DMS114 treated with DMSO at 0.1 percent for 48 hours (cell line): ENCODE results near the gene SLC45A1.
A peak's percentile ranks its signal among the peaks of the same experiment; 100 is the strongest.

ENCODE experiments used
- DNase-seq: peaks from one replicate; lab custom pipeline; 2025; ENCODE audit not compliant: unreplicated experiment; lab: John Stamatoyannopoulos, UW

SLC45A1 gene

DNA sequence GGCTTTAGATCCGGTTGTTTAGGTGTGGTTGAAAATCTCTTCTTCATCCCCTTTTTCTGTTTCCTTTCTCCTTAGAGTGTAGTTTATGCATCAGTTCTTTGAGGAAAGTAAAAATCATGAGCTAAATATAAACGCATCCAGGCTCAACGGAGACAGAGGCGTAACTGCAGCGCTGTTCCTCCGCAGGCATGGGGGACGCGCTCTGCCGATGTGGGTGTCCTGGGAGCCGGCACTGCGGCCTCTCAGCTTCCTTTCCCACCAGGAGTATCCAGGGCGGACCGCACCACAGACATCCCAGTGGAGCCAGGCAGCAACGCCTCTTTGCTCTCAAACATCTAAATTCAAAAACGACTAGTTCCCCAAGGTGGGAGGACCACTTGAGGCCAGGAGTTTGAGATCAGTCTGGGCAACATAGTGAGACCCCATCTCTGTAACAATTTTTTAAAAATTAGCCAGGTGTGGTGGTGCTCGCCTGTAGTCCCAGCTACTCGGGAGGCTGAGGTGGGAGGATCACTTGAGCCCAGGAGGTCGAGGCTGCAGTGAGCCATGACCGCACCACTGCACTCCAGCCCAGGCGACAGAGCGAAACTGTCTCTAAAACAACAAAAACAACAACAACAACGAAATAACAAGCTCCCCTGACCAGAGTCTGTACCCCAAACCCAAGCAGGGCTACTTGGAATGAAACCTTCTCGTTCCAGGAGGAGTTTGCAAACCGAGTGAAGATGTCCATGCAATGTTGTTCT lies 16.4 kb downstream of the SLC45A1 start:
- no peak for DNase-seq

DNA sequence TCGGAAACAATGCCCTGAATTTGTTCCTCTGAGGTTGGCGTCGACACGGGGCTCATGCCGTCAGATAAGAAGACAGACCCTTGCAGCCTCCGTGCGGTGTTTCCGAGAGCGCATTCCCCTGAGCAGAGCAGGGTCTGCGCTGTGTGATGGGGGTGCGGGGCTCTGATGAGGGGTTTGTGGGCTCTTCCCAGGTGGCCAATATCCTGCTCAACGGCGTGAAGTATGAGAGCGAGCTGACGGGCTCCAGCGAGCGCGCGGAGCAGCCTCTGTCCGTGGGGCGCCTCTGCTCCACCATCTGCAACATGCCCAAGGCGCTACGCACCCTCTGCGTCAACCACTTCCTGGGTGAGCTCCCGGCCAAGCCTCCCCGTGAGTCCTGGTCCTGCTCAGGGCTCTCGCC lies 17.3 kb downstream of the SLC45A1 start:
- no peak for DNase-seq

DNA sequence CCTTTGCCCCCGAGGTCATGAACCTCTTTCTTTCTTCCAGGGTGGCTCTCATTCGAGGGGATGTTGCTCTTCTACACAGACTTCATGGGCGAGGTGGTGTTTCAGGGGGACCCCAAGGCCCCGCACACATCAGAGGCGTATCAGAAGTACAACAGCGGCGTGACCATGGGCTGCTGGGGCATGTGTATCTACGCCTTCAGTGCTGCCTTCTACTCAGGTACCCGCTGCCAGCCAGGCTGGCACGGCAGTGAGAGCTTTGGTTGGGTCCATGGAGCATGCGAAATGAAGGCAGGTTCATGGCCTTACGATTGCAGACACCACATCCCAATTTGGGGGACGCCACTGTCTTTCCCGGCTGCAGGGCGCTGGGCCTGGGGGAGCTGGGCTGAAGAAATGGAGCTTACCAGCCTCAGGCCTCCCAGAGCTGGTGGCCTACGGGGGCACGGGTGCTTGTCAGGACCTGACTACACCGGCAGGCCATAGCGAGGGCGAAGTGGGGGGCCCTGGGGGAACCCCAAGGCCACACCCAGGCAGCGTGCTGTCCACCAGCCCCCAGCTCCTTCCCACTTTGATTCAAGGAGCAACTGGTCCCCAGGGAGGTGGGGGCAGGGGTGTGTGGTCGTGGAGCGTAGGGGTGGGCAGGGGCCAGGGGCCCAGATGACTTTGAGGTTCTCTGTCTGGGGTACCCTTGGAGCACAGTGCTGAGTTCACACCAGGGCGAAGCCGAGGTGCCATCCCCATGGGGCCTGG lies 20.0 kb downstream of the SLC45A1 start:
- no peak for DNase-seq

DNA sequence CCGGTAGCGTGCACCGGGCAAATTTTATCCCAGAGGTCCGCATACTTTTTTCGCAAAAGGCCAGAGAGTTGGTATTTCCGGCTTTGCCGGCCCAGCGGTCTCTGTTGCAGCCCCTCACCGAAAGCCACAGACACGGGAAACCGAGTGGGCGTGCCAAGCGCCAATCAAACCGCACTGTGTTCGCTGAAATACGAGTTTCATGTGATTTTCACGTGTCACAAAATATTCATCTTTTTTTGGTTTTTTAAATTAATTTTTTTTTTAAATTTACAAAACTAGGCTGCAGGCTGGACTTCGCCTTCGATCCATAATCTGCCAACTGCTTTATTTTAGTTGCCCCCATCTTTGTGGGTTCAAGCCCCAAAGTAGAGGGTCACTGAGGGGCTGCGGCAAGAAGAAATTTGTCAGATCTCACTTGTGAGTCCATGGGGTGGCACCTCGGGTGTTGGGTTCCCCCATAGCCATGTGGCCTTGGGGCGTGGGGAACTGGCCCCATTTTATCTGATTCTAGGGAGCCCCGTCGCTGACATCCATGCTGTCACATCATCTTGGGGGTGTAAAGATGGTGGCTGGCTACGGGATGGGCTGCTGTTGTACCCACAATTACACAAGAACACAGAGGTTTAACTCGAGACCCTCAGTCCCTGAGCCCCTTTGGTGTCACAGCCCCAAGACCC lies 20.8 kb downstream of the SLC45A1 start:
- DNase-seq = no peak

DNA sequence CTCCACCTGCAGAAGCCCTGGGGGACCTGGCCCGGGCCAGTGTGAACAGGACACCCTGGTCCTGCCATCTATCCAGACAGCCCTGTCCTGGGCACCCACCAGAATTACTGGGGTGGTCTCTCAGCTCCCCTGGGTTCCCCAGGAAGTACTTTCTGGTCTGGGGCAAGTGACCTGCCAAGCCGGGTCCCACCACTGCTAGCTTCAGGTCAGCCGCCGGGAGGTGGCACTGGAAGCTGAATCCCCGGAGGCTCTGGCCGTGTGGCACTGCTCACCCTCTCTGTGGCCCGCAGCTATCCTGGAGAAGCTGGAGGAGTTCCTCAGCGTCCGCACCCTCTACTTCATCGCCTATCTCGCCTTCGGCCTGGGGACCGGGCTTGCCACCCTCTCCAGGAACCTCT lies 21.3 kb downstream of the SLC45A1 start:
- DNase-seq = no peak

DNA sequence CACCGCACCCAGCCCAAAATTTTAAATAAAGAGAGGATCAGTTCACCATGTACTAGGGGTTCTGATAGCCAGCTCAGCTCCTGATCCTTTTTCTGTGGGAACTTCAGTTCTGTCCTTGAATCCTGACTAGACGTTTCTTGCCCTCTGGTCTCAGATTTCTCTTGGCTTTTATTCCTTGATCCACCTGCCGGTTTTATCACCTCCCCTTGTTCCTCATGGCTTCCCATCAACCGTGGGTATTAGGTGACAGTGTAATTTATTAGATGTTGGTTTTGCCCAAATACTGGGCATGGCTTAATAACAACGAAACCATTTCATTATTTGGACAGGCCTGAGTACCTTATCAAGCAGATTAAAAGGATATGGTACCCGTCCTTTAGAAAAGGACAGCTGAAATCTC lies 22.5 kb downstream of the SLC45A1 start:
- no peak for DNase-seq

DNA sequence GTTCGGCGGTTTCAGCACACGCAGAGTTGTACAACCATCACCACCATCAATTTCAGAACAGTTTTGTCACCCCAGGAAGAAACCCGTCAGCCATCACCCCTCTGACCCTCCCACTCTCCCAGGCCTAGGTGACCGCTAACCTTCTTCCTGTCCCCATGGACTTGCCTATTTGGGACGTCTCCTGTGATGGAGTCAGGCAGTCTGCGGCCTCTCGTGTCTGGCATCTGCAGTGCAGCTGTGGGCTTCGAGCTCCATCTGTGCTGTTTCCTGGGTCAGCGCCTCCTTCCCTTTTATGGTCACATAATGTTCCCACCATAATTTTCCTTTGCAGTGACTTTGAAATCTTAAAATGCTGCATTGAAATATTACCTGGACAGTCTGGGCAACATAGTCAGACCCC lies 24.4 kb downstream of the SLC45A1 start:
- DNase-seq = no peak

DNA sequence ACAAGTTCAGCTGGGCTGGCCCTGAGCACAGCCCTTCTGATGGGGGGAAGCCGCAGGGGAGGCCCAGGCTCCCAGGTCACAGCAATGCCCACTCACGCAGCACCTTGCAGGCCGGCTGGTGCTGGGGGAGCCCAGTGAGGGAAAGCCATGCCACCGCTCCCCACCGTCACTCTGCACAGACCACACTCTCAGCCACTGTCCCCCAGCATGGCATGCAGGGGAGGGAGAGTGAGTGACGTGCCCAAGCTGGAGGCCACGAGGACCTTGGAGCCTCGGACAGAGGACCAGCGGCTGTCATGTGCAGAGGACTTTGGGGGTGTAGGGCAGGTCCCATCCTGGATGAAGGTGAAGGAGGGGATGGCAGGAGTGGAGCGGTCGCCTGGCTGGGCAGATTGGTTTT lies 25.1 kb downstream of the SLC45A1 start:
- DNase-seq = no peak

DNA sequence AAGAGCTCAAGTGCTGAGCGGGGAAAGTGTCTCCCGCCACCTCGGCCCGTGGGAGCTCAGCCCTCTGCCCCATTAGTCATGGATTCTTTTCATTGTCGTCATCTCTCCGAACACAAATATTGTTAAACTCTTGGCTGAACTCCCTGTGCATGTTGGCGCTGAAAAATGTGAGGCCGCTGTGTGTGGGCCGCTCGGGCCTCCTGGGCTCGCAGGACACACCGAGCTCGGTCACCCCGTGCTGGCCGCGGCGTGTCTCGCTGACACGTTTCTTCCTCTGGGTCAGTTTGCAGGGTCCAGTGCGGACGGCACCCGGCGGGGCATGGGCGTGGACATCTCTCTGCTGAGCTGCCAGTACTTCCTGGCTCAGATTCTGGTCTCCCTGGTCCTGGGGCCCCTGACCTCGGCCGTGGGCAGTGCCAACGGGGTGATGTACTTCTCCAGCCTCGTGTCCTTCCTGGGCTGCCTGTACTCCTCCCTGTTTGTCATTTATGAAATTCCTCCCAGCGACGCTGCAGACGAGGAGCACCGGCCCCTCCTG lies 25.6 kb downstream of the SLC45A1 start:
- DNase-seq = no peak

DNA sequence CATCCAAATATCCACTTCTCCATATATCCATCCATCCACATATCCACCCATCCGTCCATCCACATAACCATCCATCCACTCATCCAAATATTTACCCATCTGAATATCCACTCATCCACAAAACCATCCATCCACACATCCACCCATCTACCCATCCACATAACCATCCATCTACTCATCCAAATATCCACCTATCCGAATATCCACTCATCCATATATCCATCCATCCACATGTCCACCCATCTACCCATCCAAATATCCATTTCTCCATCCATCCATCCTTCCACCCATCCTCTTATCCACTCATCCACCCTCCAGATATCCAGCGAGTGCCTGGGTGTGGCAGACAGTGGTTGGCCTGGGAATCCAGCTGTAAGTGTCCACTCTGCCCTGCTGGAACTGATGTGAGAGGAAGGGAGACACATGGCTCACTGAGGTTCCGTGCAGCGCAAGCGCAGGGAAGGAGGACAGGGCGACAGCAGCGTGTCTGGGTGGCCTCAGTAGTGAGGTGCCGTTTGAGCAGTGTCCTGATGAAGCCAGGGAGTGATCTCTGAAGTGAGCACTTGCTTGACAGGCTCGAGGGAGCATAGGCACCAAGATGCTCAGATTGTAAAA lies 27.1 kb downstream of the SLC45A1 start:
- no peak for DNase-seq

DNA sequence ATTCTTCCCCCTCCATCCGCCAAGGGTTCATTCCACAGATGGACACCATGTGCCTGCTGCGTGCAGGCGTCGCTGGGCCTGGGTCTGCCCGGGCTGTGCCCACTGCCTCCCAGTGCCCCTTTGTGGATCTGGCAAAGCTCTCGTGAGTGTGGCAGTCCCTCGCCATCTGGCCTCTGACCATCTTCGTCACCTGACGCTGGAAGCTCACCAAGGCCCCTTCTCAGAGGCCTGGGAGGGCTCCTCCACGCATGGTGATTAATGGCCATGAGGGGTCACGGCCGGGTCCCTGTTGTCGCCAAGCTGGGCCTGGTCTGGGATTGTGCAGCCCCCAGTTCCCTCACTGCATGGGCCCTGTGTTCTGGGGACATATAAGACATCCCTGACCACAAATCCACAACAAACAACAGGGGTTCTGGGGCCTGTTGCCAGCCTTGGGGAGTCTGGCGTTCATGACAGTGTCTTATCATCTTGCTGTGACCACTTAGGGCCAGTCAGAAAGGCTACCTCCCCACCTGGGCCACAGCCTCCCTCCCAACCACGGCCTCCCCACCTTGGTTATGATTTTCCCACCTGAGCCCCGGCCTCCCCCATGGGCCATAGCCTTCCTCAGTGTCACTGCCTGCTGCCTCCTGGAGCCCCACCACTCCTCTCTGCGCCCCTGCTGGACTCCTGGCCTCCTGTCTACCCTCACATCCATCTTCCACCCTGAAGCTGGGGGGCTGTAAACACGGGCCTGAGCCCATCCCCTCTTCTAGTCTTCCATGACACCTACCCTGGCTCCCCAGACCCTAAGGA lies 27.9 kb downstream of the SLC45A1 start:
- DNase-seq = no peak

DNA sequence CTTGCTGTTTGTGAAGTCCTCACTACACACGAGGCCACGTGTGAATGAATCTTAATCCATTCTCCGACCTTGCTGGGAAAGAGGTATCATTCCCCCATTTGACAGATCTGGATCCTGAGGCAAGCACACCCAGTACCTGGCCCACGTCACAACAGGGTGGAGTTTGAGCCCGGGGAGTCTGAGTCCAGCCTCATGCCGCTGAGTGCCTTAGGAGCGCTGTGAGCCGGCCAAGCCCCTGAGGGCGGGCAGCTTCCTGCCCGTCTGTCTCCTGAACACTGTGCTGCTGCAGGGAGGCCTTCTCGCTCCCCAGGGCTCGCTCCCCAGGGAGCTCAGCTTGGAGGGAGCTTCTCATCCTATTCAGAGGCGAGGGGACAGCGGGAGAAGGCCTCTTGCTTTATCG lies 29.7 kb downstream of the SLC45A1 start:
- DNase-seq = no peak

DNA sequence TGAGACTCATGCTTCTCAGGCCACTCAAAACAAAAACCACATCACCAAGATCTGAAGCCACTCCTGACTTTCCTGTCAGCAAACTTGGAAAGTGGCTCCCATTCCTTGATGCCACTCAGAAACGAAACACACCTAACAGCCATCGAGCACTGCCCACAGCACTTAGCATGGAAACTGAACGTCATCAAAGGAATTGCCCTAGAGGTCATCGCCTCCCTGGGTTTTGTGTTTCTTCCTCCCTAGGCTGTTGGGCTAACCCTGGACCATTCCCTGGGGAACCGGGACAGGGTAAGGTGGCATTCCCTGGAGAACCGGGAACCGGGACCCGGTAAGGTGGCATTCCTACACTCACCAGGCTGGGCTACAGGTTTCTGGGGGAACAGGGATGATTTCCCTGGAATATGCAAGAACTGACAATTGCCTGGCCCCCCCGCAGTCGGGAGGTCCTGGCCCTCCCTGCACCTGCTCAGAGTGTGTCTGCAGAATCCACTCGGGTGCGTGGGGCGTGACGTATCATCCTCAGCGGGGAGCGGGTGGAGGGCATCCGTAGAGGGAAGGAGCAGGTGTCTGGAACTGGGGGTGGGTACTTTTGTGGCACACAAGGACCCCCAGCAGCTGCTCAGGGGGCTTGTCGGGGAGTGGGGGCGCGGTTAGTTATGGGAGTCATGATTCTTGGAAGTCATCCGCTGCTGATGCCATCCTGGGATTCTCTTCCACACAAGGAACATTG lies 30.3 kb downstream of the SLC45A1 start:
- DNase-seq = no peak

DNA sequence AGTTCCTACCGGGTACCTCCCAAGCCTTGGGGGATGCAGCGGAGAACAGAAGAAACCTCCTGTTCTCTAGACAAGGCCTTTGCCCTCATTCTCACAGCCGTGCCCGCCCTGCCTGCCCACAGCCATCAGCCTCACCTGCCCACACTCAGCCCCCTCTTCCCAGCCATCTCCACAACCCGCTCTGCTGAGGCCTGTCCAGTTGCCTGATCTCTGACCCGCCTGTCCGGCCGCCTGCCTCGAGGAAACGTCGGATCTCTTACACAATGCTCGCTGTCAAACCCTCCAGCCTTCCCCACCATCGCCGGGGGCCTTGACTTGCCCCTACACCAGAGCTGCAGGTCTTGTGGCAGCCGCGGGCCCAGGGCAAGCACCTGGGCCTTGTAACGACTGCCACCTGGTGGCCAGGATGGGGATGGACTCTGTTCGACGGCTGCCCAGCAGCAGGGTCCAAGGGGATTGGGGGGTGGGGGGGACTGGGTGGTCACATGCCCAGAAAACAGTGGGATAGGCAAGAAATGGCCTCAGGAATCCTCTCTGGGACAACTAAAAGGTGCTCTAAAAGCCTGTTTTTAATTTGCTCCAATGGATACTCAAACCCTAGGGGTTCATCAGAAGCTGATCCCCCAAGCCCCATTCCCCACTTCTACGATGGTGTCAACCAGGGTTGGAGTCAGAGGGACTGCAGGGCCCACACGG lies 31.0 kb downstream of the SLC45A1 start:
- peak; percentile 45 for DNase-seq

DNA sequence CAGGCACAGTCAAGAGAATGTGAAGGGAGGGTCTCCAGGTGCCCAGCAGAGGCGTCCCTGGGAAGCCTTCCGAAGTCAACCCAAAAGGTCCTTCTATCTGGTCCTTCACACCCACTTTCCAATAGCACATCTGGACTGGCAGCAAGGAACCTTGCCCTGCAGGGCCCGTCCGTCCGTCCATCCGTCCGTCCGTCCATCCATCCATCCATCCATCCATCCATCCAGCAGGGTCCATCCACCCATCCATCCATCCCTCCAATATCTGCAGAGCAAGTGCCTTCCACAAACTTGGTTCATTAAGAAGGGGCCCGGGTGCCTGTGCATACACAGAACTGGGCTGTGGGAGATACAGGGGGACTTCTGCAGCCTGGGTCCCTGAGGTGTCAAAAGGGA lies 31.6 kb downstream of the SLC45A1 start:
- DNase-seq = no peak

DNA sequence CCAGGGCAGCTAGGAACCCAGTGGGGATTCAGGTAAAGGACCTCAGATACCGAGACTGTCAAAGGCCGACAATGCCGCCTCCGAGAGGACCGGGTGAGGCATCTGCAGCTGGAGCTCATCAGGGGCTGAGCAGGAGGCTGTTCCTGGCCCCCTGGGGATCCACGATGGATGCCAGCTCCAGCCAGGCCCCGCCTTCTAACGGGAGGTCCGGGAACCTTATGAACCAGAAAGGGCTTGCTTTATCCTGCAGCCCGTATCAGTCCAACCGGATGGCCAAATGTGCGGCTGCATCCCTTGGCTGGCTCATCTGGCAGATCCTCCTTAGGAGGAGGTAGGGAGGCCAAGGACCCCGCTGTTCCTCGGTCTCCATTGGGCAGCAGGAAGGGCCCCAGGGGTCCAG lies 32.0 kb downstream of the SLC45A1 start:
- no peak for DNase-seq

DNA sequence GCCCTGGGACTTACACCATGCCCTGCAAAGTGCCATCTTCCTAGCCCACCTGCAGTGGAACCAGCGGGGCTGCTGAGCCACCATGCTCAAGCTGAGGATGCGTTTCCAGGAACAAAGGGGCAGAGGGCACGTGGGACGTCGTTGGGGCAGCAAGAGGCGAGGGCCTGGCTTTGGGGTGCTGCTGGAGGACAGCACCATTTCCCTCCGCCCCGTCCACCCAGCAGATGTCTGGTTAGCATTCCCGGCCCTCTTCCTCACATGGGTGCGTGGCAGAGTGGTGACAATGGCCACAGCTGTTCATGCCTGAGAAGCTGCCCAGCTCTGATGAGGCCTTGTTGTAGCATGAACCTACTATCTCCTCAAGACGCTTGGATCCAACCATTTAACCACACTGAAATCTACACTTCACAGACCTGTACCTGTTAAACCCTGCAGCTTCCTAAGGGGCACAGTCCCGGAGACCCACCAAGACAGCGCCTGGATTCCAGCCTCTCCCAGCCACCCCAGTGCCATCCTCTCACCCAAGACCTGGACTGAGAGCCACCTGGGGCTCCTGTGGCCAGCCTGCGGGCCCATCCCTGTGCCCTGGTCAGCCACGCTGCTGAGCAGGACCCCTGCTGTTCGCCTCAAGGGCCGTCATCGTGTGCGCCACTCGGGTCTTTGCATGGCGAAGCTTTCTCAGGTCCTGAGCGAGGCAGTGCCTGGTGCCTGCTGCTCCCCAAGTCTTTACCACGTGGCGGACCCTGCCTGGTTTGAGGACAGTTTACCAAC lies 33.2 kb downstream of the SLC45A1 start:
- no peak for DNase-seq

DNA sequence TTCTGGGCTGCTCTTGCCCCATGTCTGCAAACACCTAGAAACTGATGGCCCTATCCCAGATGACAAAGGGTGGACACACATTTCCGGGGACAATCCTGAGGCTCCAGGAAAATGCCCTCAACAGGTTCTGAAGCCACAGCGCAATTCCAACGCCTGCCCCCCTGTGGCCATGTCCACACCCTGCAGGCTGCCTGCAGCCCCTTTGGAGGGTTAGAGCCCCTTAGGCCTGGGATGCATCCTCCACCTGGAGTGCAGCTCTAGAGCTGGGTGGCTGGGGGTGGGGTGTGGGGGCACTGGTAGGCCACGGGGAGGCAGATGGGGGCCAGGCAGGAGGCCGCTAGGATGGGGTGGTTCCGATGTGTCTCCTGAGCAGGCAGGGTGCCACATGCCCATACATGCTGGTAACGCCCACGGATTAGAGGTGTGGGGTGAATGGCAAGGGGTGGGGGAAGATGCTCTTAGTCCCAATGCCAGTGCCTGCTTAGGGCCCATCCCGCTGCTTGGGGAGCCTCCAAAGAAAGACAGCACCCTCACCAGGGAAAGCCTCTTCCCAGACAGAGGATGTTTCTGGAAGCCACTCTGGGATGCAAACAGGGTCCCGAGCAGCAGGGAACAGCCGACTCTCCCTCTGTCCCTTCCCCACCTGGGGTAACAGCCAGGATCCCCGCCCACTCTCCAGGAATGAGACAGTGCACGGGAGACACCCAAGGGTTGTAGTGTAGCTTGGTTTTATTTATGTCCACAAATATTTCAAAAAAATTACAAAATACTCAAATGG lies 34.0 kb downstream of the SLC45A1 start:
- no peak for DNase-seq
